H9 (cell line): Measurements from ENCODE around the gene MAST4. TPM values are rescaled to one million over a fixed set of nuclear protein-coding genes. Genes with fewer than 3 reads are reported as not detected.

ENCODE experiments used
- DNase-seq: peaks from one replicate; pipeline ENCODE4 v3.0.0-alpha.2; 2017
- H2AFZ ChIP-seq: one replicate; pipeline ENCODE4 v1.6.1; 2013; ENCODE audit warnings: mild to moderate bottlenecking, low read length, control low read depth, moderate library complexity
- H2AK5ac ChIP-seq: 2 replicates; pipeline ENCODE4 v1.6.1; 2013; ENCODE audit warnings: low read length, control low read depth, mixed read lengths; ENCODE audit not compliant: insufficient read length
- H2BK120ac ChIP-seq: one replicate; pipeline ENCODE4 v1.6.1; 2013; ENCODE audit warnings: low read depth, mild to moderate bottlenecking, low read length, control low read depth, inconsistent platforms; ENCODE audit not compliant: poor library complexity, severe bottlenecking
- H2BK12ac ChIP-seq: 2 replicates; pipeline ENCODE4 v1.6.1; 2013; ENCODE audit warnings: low read length, control low read depth, mixed read lengths, low read depth; ENCODE audit not compliant: insufficient read length
- H2BK15ac ChIP-seq: 2 replicates; pipeline ENCODE4 v1.6.1; 2013; ENCODE audit warnings: low read depth, low read length, control low read depth
- H2BK20ac ChIP-seq: one replicate; pipeline ENCODE4 v1.6.1; 2013; ENCODE audit warnings: low read depth, mild to moderate bottlenecking, low read length, control low read depth, inconsistent platforms; ENCODE audit not compliant: poor library complexity, severe bottlenecking
- H2BK5ac ChIP-seq: 2 replicates; pipeline ENCODE4 v1.6.1; 2013; ENCODE audit warnings: low read length, control low read depth, mixed read lengths; ENCODE audit not compliant: insufficient read length
- H3K14ac ChIP-seq: 2 replicates; pipeline ENCODE4 v1.6.1; 2013; ENCODE audit warnings: low read length, control low read depth; ENCODE audit not compliant: insufficient read depth
- H3K18ac ChIP-seq: 2 replicates; pipeline ENCODE4 v1.6.1; 2013; ENCODE audit warnings: low read depth, mild to moderate bottlenecking, mixed read lengths, low read length, control low read depth; ENCODE audit not compliant: insufficient read length
- H3K23ac ChIP-seq: 2 replicates; pipeline ENCODE4 v1.6.1; 2013; ENCODE audit warnings: low read length, control low read depth, mixed read lengths, low read depth; ENCODE audit not compliant: insufficient read length
- H3K23me2 ChIP-seq: 2 replicates; pipeline ENCODE4 v1.6.1; 2013; ENCODE audit warnings: low read depth, mild to moderate bottlenecking, mixed read lengths, low read length, control low read depth; ENCODE audit not compliant: insufficient read length, poor library complexity, severe bottlenecking
- H3K27ac ChIP-seq: 2 replicates; pipeline ENCODE4 v1.5.1; 2013; ENCODE audit warnings: low read length, control low read depth, mixed read lengths, low read depth; ENCODE audit not compliant: insufficient read length
- H3K27me3 ChIP-seq: 2 replicates; pipeline ENCODE4 v1.6.1; 2013; ENCODE audit warnings: low read length, control low read depth, inconsistent platforms; ENCODE audit not compliant: insufficient read depth
- H3K4ac ChIP-seq: 2 replicates; pipeline ENCODE4 v1.6.1; 2013; ENCODE audit warnings: low read depth, mild to moderate bottlenecking, control low read depth, inconsistent platforms, low read length, moderate library complexity
- H3K4me1 ChIP-seq: 2 replicates; pipeline ENCODE4 v1.6.1; 2013; ENCODE audit warnings: low read length, control low read depth, inconsistent platforms; ENCODE audit not compliant: insufficient read depth
- H3K4me2 ChIP-seq: 2 replicates; pipeline ENCODE4 v1.6.1; 2013; ENCODE audit warnings: low read length, control low read depth, mixed read lengths; ENCODE audit not compliant: insufficient read length, insufficient read depth
- H3K56ac ChIP-seq: 2 replicates; pipeline ENCODE4 v1.6.1; 2013; ENCODE audit warnings: low read depth, mild to moderate bottlenecking, mixed read lengths, low read length, control low read depth; ENCODE audit not compliant: insufficient read length
- H3K79me1 ChIP-seq: 2 replicates; pipeline ENCODE4 v1.6.1; 2013; ENCODE audit warnings: low read depth, mild to moderate bottlenecking, moderate library complexity, low read length, control low read depth, inconsistent platforms; ENCODE audit not compliant: insufficient read depth, poor library complexity, severe bottlenecking
- H3K79me2 ChIP-seq: 2 replicates; pipeline ENCODE4 v1.6.1; 2013; ENCODE audit warnings: low read length, control low read depth, inconsistent platforms; ENCODE audit not compliant: insufficient read depth
- H3K9ac ChIP-seq: 2 replicates; pipeline ENCODE4 v1.6.1; 2013; ENCODE audit warnings: low read length, control low read depth, mixed read lengths; ENCODE audit not compliant: insufficient read length; ENCODE audit errors: extremely low read depth
- H3K9me3 ChIP-seq: one replicate; pipeline ENCODE4 v1.6.1; 2013; ENCODE audit warnings: low read depth, low read length, inconsistent platforms; ENCODE audit not compliant: control insufficient read depth
- H3T11ph ChIP-seq: one replicate; pipeline ENCODE4 v1.6.1; 2013; ENCODE audit warnings: mild to moderate bottlenecking, low read length, control low read depth, inconsistent platforms
- H4K20me1 ChIP-seq: one replicate; pipeline ENCODE4 v1.6.1; 2013; ENCODE audit not compliant: control insufficient read depth, insufficient read length, insufficient read depth
- H4K5ac ChIP-seq: 2 replicates; pipeline ENCODE4 v1.6.1; 2013; ENCODE audit warnings: low read depth, mild to moderate bottlenecking, mixed read lengths, low read length, control low read depth; ENCODE audit not compliant: insufficient read length
- H4K8ac ChIP-seq: replicated peaks from 2 replicates; pipeline ENCODE4 v1.6.1; 2013; ENCODE audit warnings: low read length, control low read depth, mixed read lengths, low read depth; ENCODE audit not compliant: insufficient read length
- H4K91ac ChIP-seq: 2 replicates; pipeline ENCODE4 v1.6.1; 2013; ENCODE audit warnings: low read depth, mild to moderate bottlenecking, moderate library complexity, mixed read lengths, low read length, control low read depth; ENCODE audit not compliant: insufficient read length
- H3K27ac Mint-ChIP-seq, 3 experiments: 2 replicates in 2 of 3; 3 replicates in 1 of 3; pipeline ENCODE4 v1.8.0; 2020 to 2021; ENCODE audit warnings: mixed read lengths in 3 of 3, mild to moderate bottlenecking in 1 of 3, moderate library complexity in 1 of 3
- H3K27me3 Mint-ChIP-seq: 2 replicates; pipeline ENCODE4 v1.8.0; 2021; ENCODE audit warnings: low read depth, mild to moderate bottlenecking, moderate library complexity, mixed read lengths
- H3K36me3 Mint-ChIP-seq, 3 experiments: 2 replicates in 2 of 3; 3 replicates in 1 of 3; pipeline ENCODE4 v1.8.0; 2020 to 2021; ENCODE audit warnings: low read depth in 3 of 3, mixed read lengths in 3 of 3; ENCODE audit not compliant: insufficient read depth in 1 of 3
- H3K4me1 Mint-ChIP-seq, 2 experiments: 2 replicates each; pipeline ENCODE4 v1.8.0; 2020; ENCODE audit warnings: mixed read lengths in 2 of 2
- H3K4me3 Mint-ChIP-seq, 2 experiments: 2 replicates in 1 of 2; 3 replicates in 1 of 2; pipeline ENCODE4 v1.8.0; 2020 to 2021; ENCODE audit warnings: mild to moderate bottlenecking in 2 of 2, mixed read lengths in 2 of 2, moderate library complexity in 1 of 2
- H3K9me3 Mint-ChIP-seq, 2 experiments: 2 replicates in 1 of 2; 3 replicates in 1 of 2; pipeline ENCODE4 v1.8.0; 2020; ENCODE audit warnings: mild to moderate bottlenecking in 2 of 2, mixed read lengths in 2 of 2, moderate library complexity in 1 of 2
- WGBS: extraction: QIAGEN DNeasy Blood & Tissue Kit; methylation state at CpG from one replicate; pipeline ENCODE4 v1.1.7; 2013; ENCODE audit warnings: missing lambda C conversion rate, low lambda C conversion rate, mixed read lengths; ENCODE audit not compliant: insufficient read length; ENCODE audit errors: extremely low coverage; 5-methylcytosine and 5-hydroxymethylcytosine counted together
- total RNA-seq: library from RNA; stranded (reverse); gene quantifications from 2 replicates; pipeline ENCODE4 v1.2.1, GENCODE V29; 2021
- TF ChIP-seq, protein P1 (sequence below): fragments of 200-600 bp; sonication (generic); conservative IDR thresholded peaks from 3 replicates; pipeline ENCODE4 v1.8.0; 2021; ENCODE audit warnings: antibody characterized with exemption, mild to moderate bottlenecking

MAST4 gene
- total RNA-seq, 1 experiment from 2014 or later: 3.7 TPM

DNA sequence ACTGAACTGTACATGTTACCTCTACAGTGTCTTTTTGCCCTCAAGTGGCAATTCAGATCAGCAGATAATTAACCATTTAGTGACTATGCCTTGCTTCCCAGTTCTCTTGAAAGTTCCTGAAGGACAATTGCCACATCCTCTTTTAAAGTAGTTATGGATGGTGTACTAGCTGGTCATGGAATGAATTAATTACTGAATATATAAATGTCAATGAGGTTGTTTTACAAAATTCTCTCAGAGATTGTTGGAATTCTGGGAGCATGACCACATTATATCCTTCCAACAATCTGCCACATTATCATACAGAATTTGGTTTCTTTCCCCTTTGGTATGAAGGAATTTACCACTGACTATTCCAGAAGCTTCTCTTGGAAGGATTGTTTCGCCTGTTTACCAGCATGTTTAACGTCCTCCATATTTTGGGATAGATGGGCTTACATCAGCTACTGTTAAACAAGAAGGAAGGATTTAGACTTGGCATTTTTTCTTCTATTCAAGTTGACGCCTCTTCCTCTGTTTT lies 424.0 kb downstream of the MAST4 start:
- no peak overlapping the region for H4K91ac ChIP-seq
- no peak overlapping the region for H3K4ac ChIP-seq
- H3K56ac ChIP-seq: no peak overlapping the region
- no peaks in the 10 kb centered on the region for H3K23me2 ChIP-seq
- no peak overlapping the region for H2BK15ac ChIP-seq
- no peak overlapping the region for H3K18ac ChIP-seq
- H3K14ac ChIP-seq: no peak overlapping the region
- TF ChIP-seq, protein P1, sequence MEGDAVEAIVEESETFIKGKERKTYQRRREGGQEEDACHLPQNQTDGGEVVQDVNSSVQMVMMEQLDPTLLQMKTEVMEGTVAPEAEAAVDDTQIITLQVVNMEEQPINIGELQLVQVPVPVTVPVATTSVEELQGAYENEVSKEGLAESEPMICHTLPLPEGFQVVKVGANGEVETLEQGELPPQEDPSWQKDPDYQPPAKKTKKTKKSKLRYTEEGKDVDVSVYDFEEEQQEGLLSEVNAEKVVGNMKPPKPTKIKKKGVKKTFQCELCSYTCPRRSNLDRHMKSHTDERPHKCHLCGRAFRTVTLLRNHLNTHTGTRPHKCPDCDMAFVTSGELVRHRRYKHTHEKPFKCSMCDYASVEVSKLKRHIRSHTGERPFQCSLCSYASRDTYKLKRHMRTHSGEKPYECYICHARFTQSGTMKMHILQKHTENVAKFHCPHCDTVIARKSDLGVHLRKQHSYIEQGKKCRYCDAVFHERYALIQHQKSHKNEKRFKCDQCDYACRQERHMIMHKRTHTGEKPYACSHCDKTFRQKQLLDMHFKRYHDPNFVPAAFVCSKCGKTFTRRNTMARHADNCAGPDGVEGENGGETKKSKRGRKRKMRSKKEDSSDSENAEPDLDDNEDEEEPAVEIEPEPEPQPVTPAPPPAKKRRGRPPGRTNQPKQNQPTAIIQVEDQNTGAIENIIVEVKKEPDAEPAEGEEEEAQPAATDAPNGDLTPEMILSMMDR: no peak
- H3K4me2 ChIP-seq: no peak overlapping the region
- H3K79me2 ChIP-seq: no peaks in the 10 kb centered on the region
- H2BK5ac ChIP-seq: no peak overlapping the region
- no peak overlapping the region for H2AFZ ChIP-seq
- H3K9ac ChIP-seq: no peak overlapping the region
- no peak overlapping the region for H2BK12ac ChIP-seq
- H3T11ph ChIP-seq: no peak overlapping the region
- H3K79me1 ChIP-seq: no peaks in the 10 kb centered on the region
- WGBS: no CpG with 5 or more reads among the region's 3 CpGs
- Mint-ChIP-seq H3K4me3 (no peak overlapping the region), H3K9me3 (no peaks in the 10 kb centered on the region), H3K4me1 (peaks cover 6 to 10% of the 10 kb centered on the region in 2 experiments), H3K27me3 (no peaks in the 10 kb centered on the region), H3K36me3 (no peaks in the 10 kb centered on the region; a peak in 1 of 7 replicates), H3K27ac (no peak overlapping the region)
- no peak overlapping the region for H2AK5ac ChIP-seq
- H3K4me1 ChIP-seq: no peaks in the 10 kb centered on the region
- H3K27me3 ChIP-seq: no peaks in the 10 kb centered on the region
- no peak overlapping the region for H2BK20ac ChIP-seq
- no peak overlapping the region for H3K23ac ChIP-seq
- no peaks in the 10 kb centered on the region for H4K20me1 ChIP-seq
- no peak overlapping the region for H4K8ac ChIP-seq
- H3K9me3 ChIP-seq: no peaks in the 10 kb centered on the region
- H3K27ac ChIP-seq: no peak overlapping the region
- DNase-seq: no peak
- H2BK120ac ChIP-seq: no peak overlapping the region
- no peak overlapping the region for H4K5ac ChIP-seq
